ENCODE results near the gene KRTCAP2.

KRTCAP2 gene

DNA sequence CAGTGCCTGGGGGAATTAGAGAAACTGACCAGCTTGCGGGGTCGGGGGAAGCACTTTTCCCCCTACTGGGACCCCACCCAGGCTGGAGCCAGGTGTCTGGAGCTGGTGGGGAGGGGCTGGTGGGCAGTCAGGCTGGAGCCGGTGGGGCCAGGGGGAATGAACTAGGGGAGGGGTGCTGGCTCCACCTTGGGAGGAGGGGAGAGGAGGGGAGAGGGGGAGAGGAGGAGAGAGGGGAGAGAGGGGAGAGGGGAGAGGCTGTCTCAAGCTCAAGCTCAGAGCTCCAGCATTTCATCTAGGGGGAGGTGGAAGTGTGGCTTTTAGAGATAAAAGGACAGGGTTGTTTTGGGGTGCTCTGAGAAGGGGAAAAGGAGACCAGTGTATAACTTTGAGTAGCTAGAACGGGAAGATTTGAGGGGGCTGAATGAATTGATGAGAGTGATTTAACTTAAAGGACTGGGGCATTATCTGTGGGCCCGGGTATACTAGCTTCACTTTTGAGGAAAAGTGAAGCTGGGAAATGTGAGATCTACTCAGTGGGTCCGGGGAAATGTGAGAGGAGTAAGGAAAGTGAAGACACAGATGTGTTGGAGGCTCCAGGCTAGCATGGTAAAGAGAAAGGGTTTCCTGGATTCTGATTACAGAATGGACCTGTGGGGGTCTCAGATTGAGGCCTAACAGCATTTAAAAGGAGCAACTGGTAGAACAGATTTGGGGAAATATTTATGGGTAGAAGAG lies 42.7 kb downstream of the KRTCAP2 start:
- DNase-seq: no peak

DNA sequence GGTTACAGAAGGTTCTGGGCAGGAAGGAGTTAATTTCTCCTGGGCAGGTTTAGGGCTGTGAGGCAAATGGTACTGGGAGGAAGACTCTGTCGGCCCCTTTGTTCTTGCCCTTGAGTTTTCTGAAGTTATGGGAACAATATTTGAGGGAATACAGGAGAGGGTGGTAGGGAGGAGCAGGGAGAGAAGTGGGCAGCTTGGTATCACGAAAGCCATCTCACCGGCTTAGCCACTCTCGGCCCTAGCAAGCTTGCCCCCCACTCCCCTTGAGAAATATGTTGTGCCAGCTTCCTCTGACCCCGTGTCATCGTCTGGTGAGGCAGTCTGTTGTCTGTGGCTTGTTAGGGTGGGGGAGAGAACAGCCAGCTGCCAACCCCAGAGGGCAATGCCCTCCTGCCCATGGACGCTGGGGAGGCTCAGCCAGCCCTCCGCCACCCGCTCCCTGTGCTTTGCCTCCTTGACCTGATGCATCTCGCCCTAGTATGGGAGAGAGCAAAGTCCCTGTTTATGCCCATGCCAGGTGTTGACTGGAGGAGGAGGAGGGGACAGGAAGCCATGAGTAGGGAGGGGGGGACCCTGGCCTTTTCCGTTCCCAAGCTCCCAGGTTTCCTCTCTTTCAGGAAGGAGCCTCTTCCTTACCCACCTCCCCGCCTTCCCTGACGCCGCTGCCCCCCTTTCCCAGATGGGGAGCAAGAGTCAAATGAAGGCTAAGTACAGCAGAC lies 44.2 kb downstream of the KRTCAP2 start:
- DNase-seq: peak in 1 of 6 experiments; percentile 22

GRCh38 chr1:155127967-155128754 lies 44.9 kb downstream of the KRTCAP2 start:
- DNase-seq: no peak

DNA sequence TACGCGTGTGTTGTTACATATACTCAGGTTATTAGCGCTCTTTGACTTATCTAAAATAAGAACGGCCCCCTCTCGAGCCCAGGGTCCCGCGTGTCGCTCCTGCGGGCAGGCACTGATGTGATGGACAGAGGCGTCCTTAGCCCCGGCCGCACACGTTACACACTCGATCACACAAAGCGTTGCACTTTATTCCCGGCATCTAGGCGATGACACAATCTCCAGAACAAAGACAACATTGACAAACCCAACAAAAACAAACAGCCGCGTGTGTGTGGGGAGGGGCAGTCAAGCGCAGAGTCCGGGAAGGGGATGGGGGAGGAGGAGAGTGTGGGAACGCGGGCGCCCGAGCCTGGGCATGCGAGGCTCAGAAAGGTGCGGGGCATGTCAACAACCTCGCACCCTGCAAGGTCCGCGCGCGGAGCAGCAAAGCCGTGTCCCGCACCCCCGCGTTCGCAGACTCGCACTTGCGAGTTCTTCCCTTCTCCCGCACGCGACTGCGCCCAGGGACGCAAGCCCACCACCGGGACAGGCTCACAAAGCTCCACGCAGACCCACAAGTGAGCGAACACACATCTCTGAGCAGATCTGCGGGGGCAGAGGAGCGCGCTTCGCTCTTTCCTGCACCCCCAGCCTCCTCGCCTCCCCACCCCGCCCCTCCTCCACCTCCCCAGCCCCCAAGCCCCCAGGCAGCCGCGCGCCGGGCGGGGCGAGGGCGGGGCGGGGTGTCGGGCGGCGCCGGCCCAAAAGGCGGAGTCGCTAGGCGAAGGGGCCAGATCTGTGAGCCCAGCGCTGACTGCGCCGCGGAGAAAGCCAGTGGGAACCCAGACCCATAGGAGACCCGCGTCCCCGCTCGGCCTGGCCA lies 45.8 kb downstream of the KRTCAP2 start, which contains the start of gene EFNA1:
TSS of gene EFNA1 (plus strand) at position 772 of the 862 bp plus-strand sequence. CDS start 102 bp downstream, outside the sequence.
- peak in 5 of 6 experiments; percentile 33 to 53 (median 46) for DNase-seq

DNA sequence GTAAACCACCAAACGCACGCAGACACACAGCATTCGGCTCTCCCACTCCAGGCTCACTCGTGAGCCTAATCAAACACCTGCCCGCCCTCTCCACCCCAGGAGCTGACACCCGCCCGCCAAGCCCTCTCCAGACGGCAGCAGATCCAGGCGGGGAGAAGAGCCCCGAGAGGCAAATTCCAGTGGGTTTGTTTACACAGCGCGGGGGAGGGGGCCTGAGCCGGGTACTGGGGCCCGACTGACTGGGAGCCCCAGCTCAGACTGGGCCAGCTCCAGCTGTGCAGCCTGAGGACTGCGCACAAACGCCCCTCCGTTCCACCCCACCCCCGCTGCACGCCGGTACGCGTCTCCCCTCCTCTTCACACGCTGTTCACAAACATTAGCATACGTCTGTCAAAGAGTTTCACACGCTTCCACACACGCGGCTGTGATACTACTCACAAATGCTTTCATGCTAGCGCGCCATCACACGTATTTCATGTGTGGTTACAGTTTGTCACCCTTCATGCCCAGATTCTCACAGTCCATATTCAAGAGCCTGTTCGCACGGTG lies 46.5 kb downstream of the KRTCAP2 start:
- peak in 4 of 6 experiments; percentile 20 to 55 (median 44) for DNase-seq

GRCh38 chr1:155125946-155126555 lies 47.1 kb downstream of the KRTCAP2 start:
- DNase-seq: no peak

GRCh38 chr1:155125511-155125945 lies 47.6 kb downstream of the KRTCAP2 start:
- no peak for DNase-seq

DNA sequence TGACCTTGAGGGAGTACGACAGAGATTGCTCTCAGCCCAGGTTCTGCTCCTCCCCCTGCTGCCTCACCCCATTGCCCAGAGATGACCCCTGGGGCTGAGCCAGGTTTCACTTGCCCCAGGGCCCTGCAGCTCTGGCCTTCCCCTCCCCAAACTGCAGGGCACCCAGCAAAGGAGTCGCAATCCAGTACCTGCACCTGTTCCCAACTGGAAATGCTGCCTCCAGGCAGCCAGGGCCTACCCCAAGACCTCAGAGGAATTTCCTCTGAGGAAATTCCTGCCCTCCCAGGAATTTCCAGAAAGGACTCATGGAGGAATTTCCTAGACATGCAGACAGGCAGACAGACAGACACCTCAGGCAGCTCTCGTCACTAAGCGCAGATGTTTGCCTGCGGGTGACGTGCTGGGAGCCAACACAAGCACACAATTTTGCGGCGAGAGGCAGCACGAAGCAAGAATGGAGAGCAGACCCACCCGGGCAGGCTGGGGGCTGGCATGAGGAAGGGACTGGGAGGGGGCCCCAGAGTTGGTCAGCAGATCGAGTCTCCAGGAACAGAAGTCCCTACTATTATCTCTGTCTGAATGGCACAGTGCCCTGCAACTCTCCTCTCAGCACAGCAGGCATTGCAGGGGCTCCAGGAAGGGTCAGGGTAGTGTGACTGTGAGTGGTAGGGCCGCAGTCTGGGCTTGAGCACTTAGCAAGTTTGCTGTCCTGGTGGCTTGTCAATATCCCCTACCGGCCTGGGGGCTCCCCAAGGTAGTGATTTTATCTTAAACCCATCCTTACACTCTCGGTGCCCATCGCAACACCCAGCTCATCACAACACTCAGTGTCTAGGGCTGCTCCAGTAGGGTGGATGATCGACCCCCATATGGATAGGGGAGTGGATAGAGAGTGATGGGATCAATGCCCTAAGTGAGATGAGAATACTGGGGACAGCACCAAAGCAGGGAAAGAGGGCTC lies 48.3 kb downstream of the KRTCAP2 start:
- DNase-seq: no peak

GRCh38 chr1:155123801-155124200 lies 49.3 kb downstream of the KRTCAP2 start:
- DNase-seq: no peak

GRCh38 chr1:155122308-155122707 lies 50.8 kb downstream of the KRTCAP2 start:
- DNase-seq: no peak

- DNase-seq: no peak
These were observed 51.9 kb downstream of the KRTCAP2 start for GRCh38 chr1:155121249-155121648.

DNA sequence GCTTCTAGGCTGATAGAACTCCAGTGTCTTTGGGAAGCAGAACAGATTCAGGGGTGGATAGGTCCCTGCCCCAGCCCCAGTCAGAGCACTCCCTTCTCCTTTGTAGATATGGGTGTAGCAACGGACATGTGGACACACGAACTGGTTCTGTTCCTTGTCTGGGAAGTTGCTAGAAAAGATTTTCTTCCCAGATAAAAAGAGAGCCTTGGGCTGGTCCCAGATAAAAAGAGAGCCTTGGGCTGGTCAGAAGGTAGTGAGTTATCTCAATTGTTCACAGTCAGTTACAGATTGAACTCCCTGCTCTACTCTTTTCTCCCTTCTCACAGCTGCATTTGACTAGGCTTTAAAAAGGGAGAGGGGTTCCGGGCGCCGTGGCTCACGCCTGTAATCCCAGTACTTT lies 52.9 kb downstream of the KRTCAP2 start:
- no peak for DNase-seq

All from stimulated activated naive CD4-positive, alpha-beta T cell (primary cell).